CD4-positive, alpha-beta T cell (primary cell): Measurements from ENCODE around the gene AQP5. TPM values are rescaled to one million over a fixed set of nuclear protein-coding genes. Genes with fewer than 3 reads are reported as not detected.

Source experiments
- ATAC-seq: fragments of 200-7000 bp; cut with Tn5 transposase; one replicate; pipeline ENCODE4 v1.10.0; 2022; ENCODE audit warnings: mild to moderate bottlenecking; ENCODE audit not compliant: poor library complexity
- CTCF ChIA-PET: fragments of 350-600 bp; sonication (Branson Sonifier 250); formaldehyde crosslinking; loops from one replicate; lab custom pipeline; 2021; ENCODE audit warnings: antibody characterized with exemption, inconsistent platforms; lab: Charles Lee
- POLR2A ChIA-PET: fragments of 350-600 bp; sonication (Branson Sonifier 250); formaldehyde crosslinking; loops from one replicate; lab custom pipeline; 2021; ENCODE audit warnings: antibody characterized with exemption, inconsistent platforms; lab: Charles Lee
- DNase-seq, 14 experiments: peaks; one replicate each; pipeline ENCODE4 v3.0.0-alpha.2; 2013 to 2020; ENCODE audit warnings: mixed read lengths in 2 of 14
- H3K27ac ChIP-seq, 2 donors: one replicate each; pipeline versions ENCODE4 v1.5.1 to v1.7.0; 2013; ENCODE audit warnings: low read length in 2 of 2, low read depth in 1 of 2, mild to moderate bottlenecking in 1 of 2
- H3K27me3 ChIP-seq, 2 experiments: 1 replicate in 1 of 2; 2 replicates in 1 of 2; pipeline versions ENCODE4 v1.6.1 to v1.7.0; 2013; ENCODE audit warnings: low read length in 2 of 2, control low read depth in 1 of 2, mild to moderate bottlenecking in 1 of 2, moderate library complexity in 1 of 2; ENCODE audit not compliant: insufficient read depth in 2 of 2, control insufficient read depth in 1 of 2
- H3K36me3 ChIP-seq: one replicate; pipeline ENCODE4 v1.6.1; 2013; ENCODE audit warnings: low read length, control low read depth; ENCODE audit not compliant: insufficient read depth
- H3K4me1 ChIP-seq: one replicate; pipeline ENCODE4 v1.6.1; 2013; ENCODE audit warnings: low read length, control low read depth; ENCODE audit not compliant: insufficient read depth
- H3K4me3 ChIP-seq: one replicate; pipeline ENCODE4 v1.5.1; 2013; ENCODE audit warnings: mild to moderate bottlenecking, low read length, moderate library complexity
- H3K9me3 ChIP-seq, 2 experiments: 1 replicate in 1 of 2; 2 replicates in 1 of 2; pipeline versions ENCODE4 v1.6.1 to v1.7.0; 2013; ENCODE audit warnings: low read length in 2 of 2, mild to moderate bottlenecking in 2 of 2, control low read depth in 1 of 2, moderate library complexity in 1 of 2; ENCODE audit not compliant: control insufficient read depth in 1 of 2, insufficient read depth in 1 of 2
- H3K27ac Mint-ChIP-seq: one replicate; pipeline ENCODE4 v1.8.0; 2020; ENCODE audit warnings: mixed read lengths
- H3K27me3 Mint-ChIP-seq: one replicate; pipeline ENCODE4 v1.8.0; 2021; ENCODE audit warnings: mixed read lengths
- H3K36me3 Mint-ChIP-seq: one replicate; pipeline ENCODE4 v1.8.0; 2021; ENCODE audit warnings: low read depth, mixed read lengths
- H3K4me1 Mint-ChIP-seq: one replicate; pipeline ENCODE4 v1.8.0; 2021; ENCODE audit warnings: low read depth, mixed read lengths
- H3K4me3 Mint-ChIP-seq: one replicate; pipeline ENCODE4 v1.8.0; 2020; ENCODE audit warnings: mild to moderate bottlenecking, mixed read lengths
- H3K9me3 Mint-ChIP-seq: one replicate; pipeline ENCODE4 v1.8.0; 2020; ENCODE audit warnings: mixed read lengths
- intact Hi-C, 2 experiments: fragments of 100-400 bp; cut with DNase I in 1 of 2; cut with micrococcal nuclease in 1 of 2; formaldehyde crosslinking; loops; one replicate each; pipeline versions ENCODE4 v1.15.1 to v1.9.0; 2023 to 2025; cut with DNase I, micrococcal nuclease
- total RNA-seq, 174 experiments: library from RNA in 2 of 174; stranded (reverse) in 2 of 174; gene quantifications; one replicate each; pipeline ENCODE4 v1.2.3 and lab custom pipeline; 2021 to 2026
- TF ChIP-seq, protein P1 (sequence below): fragments of 200-600 bp; IDR thresholded peaks from one replicate; pipeline ENCODE4 v1.8.0; 2022; ENCODE audit warnings: antibody characterized with exemption, mild to moderate bottlenecking

The AQP5 gene
- total RNA-seq, 2 experiments from 2014 or later, result not detected

DNA sequence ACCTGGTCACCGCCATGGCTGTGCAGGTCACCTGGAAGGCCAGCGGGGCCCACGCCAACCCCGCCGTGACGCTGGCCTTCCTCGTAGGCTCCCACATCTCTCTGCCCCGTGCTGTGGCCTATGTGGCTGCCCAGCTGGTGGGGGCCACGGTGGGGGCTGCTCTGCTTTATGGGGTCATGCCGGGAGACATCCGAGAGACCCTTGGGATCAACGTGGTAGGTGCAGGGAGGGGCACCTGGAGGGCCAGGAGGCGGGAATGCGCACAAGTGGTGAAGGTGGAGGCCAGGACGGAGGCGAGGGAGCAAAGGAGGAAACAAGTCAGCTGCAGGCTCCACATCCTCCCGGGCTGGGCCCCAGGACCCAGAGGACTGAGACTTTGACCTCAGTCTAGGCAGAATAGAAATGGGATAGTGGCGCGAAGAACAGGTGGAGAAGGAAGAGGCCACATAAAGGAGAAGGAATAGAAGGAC lies 11.7 kb downstream of the AQP5 start:
- Histone ChIP-seq H3K4me3 (no peak overlapping the region), H3K36me3 (no peaks in the 10 kb centered on the region), H3K27me3 (peaks cover 3 to 13% of the 10 kb centered on the region in 2 experiments), H3K27ac (no peak overlapping the region), H3K9me3 (peaks cover 0 to 3% of the 10 kb centered on the region in 2 experiments), H3K4me1 (no peaks in the 10 kb centered on the region)
- Mint-ChIP-seq H3K27ac (no peak overlapping the region), H3K4me1 (no peaks in the 10 kb centered on the region), H3K9me3 (no peaks in the 10 kb centered on the region), H3K36me3 (no peaks in the 10 kb centered on the region), H3K27me3 (no peaks in the 10 kb centered on the region), H3K4me3 (no peak overlapping the region)
- no peak for DNase-seq
- ChIA-PET POLR2A (no interaction called here), CTCF (no interaction called here)
- TF ChIP-seq, protein P1, sequence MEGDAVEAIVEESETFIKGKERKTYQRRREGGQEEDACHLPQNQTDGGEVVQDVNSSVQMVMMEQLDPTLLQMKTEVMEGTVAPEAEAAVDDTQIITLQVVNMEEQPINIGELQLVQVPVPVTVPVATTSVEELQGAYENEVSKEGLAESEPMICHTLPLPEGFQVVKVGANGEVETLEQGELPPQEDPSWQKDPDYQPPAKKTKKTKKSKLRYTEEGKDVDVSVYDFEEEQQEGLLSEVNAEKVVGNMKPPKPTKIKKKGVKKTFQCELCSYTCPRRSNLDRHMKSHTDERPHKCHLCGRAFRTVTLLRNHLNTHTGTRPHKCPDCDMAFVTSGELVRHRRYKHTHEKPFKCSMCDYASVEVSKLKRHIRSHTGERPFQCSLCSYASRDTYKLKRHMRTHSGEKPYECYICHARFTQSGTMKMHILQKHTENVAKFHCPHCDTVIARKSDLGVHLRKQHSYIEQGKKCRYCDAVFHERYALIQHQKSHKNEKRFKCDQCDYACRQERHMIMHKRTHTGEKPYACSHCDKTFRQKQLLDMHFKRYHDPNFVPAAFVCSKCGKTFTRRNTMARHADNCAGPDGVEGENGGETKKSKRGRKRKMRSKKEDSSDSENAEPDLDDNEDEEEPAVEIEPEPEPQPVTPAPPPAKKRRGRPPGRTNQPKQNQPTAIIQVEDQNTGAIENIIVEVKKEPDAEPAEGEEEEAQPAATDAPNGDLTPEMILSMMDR, result no peak
- intact Hi-C loops, result no loop called here
- ATAC-seq, result no peak

GRCh38 chr12:49974231-49974675 lies 12.6 kb downstream of the AQP5 start:
- ATAC-seq (no peak), DNase-seq (no peak)
- TF ChIP-seq, protein P1, result no peak
- Mint-ChIP-seq H3K4me3 (no peak overlapping the region), H3K4me1 (no peaks in the 10 kb centered on the region), H3K27ac (no peak overlapping the region), H3K9me3 (no peaks in the 10 kb centered on the region), H3K27me3 (no peaks in the 10 kb centered on the region), H3K36me3 (no peaks in the 10 kb centered on the region)
- ChIA-PET CTCF (no interaction called here), POLR2A (no interaction called here)
- H3K27ac ChIP-seq, result no peak overlapping the region
- intact Hi-C loops, result no loop called here
- H3K36me3 ChIP-seq, result no peaks in the 10 kb centered on the region
- H3K9me3 ChIP-seq, result no peaks in the 10 kb centered on the region
- H3K4me3 ChIP-seq, result no peak overlapping the region
- no peaks in the 10 kb centered on the region for H3K4me1 ChIP-seq
- peaks cover 0 to 6% of the 10 kb centered on the region in 2 experiments for H3K27me3 ChIP-seq

GRCh38 chr12:49974677-49975317 lies 13.1 kb downstream of the AQP5 start:
- no peak overlapping the region for H3K27ac Mint-ChIP-seq
- Histone ChIP-seq H3K9me3 (no peaks in the 10 kb centered on the region), H3K36me3 (no peaks in the 10 kb centered on the region), H3K27ac (no peak overlapping the region), H3K4me3 (no peak overlapping the region), H3K27me3 (peaks cover 0 to 6% of the 10 kb centered on the region in 2 experiments), H3K4me1 (no peaks in the 10 kb centered on the region)
- no peaks in the 10 kb centered on the region for H3K4me1 Mint-ChIP-seq
- ChIA-PET POLR2A (no interaction called here), CTCF (no interaction called here)
- H3K27me3 Mint-ChIP-seq, result no peaks in the 10 kb centered on the region
- intact Hi-C loops, result no loop called here
- H3K36me3 Mint-ChIP-seq, result no peaks in the 10 kb centered on the region
- no peak for ATAC-seq
- TF ChIP-seq, protein P1, result no peak
- no peak for DNase-seq
- no peak overlapping the region for H3K4me3 Mint-ChIP-seq
- no peaks in the 10 kb centered on the region for H3K9me3 Mint-ChIP-seq
